NCI-H460 (cell line): ENCODE data around the gene FGD2. TPM values are rescaled to one million over a fixed set of nuclear protein-coding genes. Genes with fewer than 3 reads are reported as not detected.
"Not testable (repeated sequence)": the region's sequence is repeated elsewhere in the genome, so short reads cannot be mapped to it uniquely, and the experiment has no call there.

Source experiments
- DNase-seq: peaks from one replicate; pipeline ENCODE4 v3.0.0-alpha.2; 2016; ENCODE audit warnings: low read depth; ENCODE audit errors: extremely low read depth
- total RNA-seq: library from RNA; depleted of rRNA; stranded (reverse); fragments of >200 nt; shearing (Covaris generic); gene quantifications from 2 replicates; pipeline ENCODE4 v1.2.3, GENCODE V29; 2014

Gene FGD2
- total RNA-seq, 1 experiment from 2014 or later, result 0.10 TPM

DNA sequence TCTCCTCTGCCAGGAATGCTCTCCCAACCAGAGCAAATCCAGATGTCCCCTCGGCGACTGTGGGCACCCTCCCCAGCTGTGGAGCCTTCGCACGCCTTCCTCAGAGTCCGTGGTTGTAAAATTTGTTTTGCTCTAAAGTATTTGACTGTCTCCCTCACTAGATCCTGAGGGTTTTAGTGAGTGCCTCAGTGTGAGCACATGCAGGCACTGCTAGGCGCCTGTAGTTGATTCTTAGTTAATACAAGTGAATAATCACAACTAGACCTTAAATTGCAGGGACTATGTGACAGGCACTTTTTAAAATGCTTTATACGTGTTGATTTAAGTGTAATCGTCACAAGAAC, 18.8 kb upstream of the FGD2 start:
- no peak for DNase-seq

DNA sequence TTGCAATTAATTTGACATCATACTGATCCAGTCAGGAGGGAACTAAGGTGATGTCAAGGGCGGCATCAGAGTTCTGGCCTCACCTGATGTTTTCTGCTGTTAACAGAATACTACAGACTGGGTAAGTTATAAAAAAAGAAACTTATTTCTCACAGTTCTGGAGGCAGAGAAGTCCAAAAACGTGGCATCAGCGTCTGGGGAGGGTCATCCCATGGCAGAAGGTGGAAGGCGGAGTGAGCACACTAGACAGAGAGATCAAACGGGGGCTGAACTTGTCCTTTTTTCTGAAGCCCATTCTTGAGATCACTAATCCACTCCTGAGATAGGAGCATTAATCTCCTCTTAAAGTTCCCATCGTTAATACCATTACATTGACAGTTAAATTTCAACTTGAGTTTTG, 16.2 kb upstream of the FGD2 start:
- no peak for DNase-seq

DNA sequence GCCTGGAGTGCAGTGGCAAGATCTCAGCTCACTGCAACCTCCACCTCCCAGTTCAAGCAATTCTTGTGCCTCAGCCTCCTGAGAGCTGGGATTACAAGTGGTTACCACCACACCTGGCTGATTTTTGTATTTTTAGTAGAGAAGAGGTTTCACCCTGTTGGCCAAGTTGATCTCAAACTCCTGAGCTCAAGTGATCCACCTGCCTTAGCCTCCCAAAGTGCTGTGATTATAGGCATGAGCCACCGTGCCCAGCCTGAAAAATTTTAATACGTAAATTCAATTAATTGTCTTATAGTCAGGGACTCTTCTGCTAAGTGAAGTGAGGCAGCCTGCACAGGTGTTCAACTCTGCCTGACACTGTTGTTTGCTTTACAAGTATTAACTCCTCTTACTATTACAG, 15.1 kb upstream of the FGD2 start:
- DNase-seq, result not testable (repeated sequence)

DNA sequence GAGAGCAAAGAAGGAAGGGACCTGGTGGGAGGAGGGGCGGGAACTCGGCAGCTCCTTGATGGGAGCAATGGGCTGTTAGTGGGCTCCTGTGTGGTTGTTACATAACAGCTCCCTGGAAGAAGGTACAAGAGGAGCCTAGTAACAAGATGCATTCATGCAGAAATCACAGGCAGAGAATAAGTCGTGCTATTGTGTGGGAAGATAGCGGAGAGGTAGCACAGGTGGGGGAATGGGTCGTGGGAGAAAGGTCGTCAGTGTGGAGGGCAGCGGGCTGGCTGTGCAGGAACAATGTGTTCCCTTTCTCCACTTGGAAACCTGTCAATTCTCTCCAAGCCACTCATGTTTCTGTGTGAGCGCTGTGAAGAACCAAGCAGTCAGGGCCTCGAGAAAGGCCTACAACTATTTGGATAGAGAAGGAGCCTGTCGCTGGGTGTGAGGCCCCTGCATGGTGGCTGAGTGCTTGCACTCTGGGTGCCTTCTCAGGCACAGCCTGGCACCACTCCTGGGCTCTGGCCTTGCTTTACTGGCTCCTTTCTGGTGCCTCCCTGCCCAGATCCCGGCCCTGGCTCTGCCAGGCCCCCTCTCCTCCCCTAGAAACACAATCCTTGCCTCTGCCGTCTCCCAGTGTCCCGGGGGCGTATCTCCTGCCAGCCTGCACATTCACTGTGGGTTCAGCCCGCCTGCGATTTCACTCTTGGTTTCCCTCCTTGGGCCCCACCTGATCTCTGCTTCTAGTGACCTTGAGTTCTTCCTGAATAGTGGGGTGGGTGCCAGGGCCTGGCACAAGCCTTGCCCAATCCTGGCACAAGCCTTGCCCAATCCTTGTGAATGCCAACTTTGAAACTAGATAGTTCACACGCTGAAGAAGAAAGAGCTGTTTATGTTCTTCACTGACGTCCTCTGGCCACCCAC, 7.4 kb upstream of the FGD2 start:
- DNase-seq, result peak; percentile 88

DNA sequence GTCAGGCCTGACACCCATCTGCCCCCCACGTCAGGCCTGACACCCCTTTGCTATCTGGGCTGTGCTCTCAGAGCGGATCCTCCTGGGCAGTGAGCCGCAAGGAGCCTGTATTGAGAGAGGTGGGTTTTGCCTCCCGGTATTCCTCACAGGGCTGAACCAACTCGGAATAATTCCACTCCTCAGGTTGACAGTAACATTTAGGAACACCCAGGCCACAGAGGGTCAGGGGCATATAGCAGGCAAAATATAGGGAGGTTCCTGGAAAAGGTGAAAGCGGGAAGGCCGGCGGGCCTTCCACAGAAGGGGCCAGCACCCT, 6.8 kb upstream of the FGD2 start:
- DNase-seq, result no peak

GRCh38 chr6:36999061-36999750, 6.2 kb upstream of the FGD2 start:
- no peak for DNase-seq

DNA sequence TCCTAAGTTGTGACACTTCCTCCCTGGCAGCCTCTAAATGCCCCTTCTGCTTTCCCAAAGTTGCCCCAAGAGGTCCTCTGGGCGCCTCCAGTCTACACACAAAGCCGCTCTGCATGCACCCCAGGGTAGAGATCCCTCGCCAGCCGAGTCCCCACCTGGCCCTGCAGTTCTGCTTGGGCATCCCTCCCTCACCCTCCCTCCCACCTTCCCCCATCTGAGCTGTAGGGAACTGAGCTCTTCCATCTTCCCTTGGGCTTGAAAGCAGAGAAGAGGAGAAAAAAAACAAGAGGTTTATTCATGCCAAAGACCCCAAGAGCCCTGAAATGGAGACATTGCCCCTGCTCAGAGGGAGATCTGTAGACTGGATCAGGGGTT, 5.7 kb upstream of the FGD2 start:
- DNase-seq, result no peak

GRCh38 chr6:37004044-37004980, 1.1 kb upstream of the FGD2 start:
- no peak for DNase-seq

GRCh38 chr6:37005827-37006567, 542 bp downstream of the FGD2 start:
- no peak for DNase-seq

DNA sequence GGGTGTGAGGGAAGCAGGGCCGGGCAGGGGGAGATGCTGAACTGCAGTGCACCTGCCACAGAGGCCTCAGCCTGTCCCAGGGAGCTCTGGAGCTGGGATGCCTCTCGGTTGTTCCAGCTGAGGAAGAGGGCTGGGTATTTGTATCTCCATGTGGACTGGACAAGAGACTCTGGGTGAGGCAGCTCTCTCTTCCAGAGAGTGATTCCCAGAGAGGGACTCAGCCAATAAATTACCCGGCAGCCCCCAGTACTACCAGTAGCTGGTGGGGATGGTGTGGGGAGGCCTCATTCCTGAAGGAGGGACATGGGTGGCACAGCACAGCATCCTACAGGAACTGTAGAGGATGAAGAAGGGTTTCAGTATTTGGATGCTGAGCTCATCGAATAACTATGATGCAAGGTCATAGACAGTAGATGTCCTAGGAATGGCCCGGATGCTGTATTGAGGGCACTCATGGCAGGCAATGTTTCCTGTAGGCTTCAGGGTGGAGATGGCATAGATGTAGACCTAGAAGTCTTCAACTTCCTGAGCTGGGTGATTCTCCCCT, 1.4 kb downstream of the FGD2 start:
- no peak for DNase-seq

DNA sequence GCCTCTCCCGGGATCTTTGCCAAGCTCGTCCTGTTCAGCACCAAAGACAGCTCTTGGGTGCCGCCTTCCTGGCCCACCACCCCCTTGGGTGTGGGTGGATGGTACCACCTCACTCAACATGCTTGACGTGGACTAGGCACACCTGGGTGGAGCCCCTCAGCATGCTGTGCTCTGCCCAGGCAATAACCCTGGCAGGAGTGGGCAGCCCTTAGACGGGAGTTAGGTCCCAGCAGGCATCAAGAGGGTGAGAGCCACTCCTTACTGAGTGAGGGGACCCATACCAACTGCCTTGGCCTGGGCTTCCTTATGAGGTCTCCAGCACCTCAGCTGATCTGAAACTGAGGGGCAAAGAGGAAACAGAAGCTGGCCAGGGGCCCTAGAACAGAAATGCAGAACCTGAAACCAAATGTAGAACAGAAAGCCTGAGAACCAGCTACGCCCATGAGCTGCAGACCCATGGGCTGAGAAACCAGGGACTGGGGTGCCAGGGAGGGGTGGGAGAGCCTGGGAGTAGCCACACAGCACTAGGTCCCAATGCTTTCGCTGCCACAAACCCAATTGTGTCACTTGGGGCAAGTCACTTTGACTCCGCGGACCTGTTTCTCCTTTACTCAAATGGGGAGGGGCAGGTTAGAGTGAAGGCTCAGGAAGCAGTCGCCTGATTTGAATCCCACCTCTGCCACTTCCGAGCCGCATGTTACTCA, 2.0 kb downstream of the FGD2 start:
- no peak for DNase-seq

- DNase-seq, result no peak
Measured at GRCh38 chr6:37008484-37009465, 3.3 kb downstream of the FGD2 start.

GRCh38 chr6:37010402-37010892, 5.0 kb downstream of the FGD2 start:
- DNase-seq, result no peak

GRCh38 chr6:37011656-37012378, 6.4 kb downstream of the FGD2 start:
- peak; percentile 75 for DNase-seq

DNA sequence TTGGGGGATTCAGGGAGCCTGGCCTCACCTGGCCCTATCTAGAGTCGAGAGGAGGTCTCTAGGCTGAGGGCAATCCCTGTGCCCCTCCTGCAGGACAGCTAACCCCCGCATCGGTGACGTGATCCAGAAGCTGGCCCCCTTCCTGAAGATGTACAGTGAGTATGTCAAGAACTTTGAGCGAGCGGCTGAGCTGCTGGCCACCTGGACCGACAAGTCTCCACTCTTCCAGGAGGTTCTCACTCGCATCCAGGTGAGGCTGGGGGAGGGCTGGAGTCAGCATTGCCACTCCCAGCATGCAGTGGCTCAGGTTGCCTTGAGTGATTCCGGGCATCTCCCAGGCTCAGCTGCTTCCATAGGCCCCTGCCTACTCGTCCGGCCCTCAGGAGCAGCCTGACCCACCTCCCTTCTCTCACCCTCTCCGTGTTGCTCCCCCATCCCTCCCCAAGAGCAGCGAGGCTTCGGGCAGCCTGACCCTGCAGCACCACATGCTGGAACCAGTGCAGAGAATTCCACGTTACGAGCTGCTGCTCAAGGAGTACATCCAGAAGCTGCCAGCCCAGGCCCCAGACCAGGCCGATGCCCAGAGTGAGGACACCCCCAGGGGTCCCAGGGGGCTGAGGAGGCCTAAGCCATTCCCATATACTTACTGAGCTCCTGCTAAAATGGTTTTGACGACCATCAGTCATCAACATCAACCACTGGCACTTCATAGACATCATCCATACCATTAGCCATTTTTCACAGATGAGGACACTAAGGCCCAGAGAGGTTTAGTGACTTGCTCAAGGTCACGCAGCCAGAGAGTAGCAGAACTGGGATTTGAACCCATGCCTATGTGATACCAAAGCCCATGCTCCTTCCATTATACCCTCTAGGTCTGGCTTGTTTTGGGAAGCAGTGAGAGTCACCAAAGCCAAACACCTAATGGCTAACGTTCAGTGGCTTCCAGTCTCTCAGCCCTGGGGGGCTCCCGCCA, 8.3 kb downstream of the FGD2 start:
- DNase-seq, result no peak

GRCh38 chr6:37014667-37015066, 9.2 kb downstream of the FGD2 start:
- DNase-seq, result no peak
